Activated CD4-positive, alpha-beta T cell treated with anti-CD3 and anti-CD28 coated beads for 24 hours (primary cell): Measurements from ENCODE around the gene PMS1.
"Not testable (repeated sequence)": the region's sequence is repeated elsewhere in the genome, so short reads cannot be mapped to it uniquely, and the experiment has no call there.

Experiments used
- DNase-seq, 2 donors: peaks; one replicate each; pipeline ENCODE4 v3.0.0-alpha.2; 2020; ENCODE audit warnings: low read depth in 2 of 2

Gene PMS1

DNA sequence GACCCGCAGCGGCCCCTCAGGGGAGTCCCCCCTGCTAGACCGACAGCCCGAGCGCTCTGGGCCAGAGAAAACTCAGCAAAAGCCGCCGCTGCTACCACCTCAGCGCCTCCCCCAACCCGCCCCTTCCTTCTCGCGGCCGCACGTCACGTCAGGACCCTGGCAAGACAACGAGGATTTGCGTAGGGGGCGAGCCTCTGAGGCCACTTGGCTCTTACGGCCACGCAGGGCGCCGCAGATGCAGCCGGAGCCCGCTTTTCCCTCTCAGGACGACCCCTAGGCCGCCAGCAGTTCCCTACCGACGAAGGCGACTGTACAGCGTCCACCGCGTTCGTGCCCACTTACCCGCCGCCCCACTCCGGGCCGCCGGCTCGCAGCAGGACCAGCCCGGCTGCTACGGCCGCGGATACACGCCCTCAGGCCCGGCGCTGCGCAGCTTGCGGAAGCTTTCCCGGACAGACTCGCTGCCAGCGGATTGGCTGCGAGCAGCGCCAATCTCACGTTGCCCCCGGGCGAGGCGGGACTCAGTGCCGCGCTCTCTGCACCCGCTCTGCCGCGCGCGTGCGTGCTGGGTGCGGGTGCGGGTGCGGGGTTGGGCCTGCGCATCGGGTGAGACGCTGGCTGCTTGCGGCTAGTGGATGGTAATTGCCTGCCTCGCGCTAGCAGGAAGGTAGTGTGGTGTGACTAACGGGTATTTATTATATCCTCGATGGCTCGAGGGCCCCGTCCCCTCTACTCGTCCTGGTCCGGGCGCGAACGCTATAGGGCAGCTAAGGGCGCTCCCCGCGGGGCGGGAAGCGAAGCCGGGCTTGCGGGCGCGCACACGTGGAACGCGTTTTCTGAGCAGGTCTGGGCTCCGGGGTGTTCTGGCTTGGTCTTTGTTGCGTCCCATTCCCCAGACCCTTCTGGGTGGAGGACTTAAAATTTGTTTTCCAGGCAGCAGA, at the start of gene PMS1, which contains the start of gene ORMDL1:
TSS of gene PMS1 (plus strand) at position 524 of the 941 bp plus-strand sequence. CDS start 7,360 bp downstream, outside the sequence.
TSS of gene ORMDL1 (minus strand) at position 413 of the 941 bp plus-strand sequence. CDS start 1,744 bp downstream, outside the sequence.
- peak; percentile 87 to 89 for DNase-seq

DNA sequence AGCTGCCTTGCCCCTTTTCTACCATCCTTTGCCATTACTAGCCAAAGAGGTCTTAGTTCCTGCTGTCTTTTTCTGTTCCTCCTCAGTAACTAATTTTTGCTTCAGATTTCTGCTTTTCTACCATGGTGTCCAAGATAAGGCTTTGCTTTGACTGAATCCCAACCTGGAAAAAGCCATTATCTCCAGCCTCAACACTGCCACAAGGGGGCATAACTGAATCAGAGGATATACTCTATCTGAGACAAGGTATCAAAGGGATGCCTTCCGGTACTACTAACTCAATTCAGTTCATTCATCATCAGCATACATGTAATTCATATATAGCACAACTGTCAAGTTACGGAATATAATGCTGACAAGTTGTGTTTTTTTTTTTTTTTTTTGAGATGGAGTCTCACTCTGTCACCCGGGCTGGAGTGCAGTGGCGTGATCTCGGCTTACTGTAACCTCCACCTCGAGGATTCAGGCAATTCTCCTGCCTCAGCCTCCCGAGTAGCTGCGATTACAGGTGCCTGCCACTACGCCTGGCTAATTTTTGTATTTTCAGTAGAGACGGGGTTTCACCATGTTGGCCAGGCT, 33.1 kb upstream of the PMS1 start:
- DNase-seq: peak; percentile 13 to 16

DNA sequence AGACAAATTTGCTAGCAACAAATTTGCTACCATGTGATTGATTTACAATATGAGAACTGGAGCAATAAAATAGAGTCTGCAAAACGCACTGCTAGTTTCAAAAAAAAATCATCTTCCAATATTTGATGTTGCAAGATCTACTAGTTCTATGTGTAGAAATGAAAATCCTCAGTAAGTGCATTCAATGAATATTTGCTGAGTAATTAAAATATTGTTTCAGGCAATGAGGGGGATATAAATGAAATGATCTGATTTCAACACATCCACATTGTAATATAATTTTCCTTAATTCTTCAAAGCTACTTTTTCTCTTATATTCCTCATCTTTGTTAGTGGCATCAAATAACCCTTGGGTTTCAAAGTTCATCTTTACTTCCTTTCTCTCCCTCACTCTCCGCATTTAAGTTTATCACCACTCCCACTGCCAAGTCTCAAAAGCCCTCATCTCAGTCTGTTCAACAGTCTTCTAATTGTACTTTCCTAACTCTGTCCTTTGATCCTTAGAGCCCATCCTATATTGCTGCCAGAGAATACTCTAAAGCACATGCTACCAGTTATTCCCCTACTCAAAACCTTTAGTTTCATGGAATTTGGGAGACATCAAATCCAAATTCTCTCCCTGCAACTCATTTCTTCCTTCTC, 27.8 kb upstream of the PMS1 start:
- no peak for DNase-seq

DNA sequence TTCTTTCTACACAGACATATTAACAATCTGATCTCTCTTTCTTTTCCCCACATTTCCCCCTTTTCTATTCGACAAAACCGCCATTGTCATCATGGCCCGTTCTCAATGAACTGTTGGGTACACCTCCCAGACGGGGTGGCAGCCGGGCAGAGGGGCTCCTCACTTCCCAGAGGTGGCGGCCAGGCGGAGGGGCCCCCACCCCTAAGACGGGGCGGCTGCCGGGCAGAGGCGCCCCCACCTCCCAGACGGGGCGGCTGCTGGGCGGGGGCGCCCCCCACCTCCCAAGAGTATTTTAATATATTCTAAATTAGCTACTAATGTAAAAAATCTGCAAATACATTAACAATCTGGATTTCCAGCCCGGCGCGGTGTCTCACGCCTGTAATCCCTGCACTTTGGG, 24.1 kb upstream of the PMS1 start:
- not testable (repeated sequence) for DNase-seq

- DNase-seq: no peak
Observed at GRCh38 chr2:189762229-189762550, 22.1 kb upstream of the PMS1 start.

DNA sequence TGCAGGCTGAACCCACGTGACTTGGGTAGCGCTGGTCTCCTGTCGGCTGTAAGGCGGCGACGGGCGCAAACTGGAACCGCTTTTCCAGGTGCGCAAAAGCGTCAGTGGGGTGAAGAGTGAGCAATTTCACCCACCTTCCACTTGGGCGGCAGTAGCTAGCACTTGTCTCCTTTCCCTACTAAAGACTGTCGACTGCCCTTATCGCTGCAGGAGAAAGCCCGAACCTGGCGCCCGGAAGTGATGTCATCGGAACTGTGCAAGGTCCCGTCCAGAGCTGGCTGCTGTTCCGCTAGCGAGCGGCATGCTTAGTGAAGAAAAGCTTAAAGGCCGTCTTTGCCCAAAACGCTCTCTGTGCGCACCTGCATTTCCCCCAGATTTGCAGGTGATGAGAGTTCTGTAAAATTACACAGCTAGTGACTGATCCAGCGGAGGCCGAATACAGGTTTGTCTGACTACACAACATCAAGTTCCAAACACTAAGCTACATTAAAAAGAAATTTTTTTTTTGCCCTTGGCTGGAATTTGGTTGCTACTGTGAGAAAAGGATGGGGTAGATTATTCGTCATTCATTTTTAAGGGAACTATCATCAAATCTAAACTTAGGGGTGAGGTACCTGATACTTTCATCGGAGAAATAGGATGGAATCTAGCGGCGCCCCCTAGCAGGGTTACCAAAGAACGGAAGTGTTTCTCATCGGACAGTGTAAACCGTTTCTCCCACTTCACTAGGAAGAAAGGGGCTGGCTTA, 21.5 kb upstream of the PMS1 start, which contains the start of gene OSGEPL1:
TSS of gene OSGEPL1 (minus strand) at position 242 of the 748 bp plus-strand sequence. CDS start 1,152 bp downstream, outside the sequence.
- DNase-seq: peak; percentile 87 to 88

DNA sequence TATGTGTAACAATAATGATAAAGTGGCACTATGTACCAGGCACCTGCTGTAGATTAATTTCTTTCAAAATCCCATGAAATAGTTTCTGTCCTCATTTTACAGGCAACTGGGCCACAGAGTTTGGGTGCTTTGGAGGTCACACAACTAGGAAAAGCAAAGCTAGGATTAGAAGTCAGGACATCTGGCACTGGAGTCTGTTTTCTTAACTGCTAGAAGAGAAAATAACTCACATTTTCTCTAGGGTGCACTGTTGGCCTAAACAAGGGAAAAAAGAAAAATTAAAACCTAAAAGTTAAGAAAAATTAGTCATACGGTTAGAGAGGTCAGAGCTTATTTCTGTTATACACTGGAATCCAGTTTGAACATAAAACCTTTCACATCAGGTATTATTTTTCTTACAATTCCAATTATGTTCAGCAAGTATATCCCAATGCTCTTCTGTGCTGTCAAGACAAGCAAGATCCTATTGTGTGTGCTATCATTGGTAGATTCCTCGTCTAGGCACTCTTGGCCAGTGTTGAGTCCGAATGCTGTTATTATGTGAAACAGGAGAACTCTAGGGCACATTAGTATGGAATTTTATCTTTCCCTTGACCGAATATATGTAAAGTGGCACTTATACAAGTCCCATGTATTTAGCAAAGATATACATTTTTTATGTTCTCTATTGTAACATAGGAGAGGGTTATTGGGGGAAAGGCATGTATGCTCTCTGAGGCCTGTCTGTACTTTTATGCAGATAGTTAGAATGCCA, 20.2 kb upstream of the PMS1 start:
- no peak for DNase-seq

DNA sequence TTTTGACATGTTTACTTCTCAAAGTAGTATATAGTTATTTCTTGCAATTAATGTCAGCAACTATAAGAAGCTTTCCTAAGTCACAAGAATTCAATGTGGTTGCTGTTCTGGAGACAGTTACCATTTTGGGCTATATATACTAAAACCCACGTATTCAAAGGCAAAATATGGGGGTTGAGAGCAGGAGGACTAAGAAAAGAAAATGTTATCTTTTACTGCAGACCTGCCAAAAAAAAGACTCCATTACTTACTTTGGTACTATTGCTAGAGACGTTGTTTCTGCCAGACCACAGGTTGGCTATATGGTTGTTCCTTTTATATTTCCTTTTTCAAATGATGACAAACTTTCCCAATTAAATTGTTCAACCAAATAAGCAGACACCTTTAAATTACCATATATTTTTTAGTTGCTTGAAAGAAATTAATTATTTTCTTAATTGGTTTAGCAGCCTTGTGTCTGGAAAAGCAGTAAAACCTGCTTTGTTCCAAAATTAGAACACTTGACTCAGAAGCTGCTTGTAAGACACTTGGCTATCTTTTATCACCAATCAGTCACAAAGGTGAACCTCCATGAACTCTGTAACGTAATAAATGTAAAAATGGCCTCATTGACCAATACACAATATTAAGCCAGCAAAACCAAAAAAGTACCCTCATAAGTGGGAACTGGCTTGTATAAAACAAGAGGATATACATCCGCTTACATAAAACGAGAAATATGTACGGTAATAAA, 13.5 kb upstream of the PMS1 start:
- DNase-seq: no peak

DNA sequence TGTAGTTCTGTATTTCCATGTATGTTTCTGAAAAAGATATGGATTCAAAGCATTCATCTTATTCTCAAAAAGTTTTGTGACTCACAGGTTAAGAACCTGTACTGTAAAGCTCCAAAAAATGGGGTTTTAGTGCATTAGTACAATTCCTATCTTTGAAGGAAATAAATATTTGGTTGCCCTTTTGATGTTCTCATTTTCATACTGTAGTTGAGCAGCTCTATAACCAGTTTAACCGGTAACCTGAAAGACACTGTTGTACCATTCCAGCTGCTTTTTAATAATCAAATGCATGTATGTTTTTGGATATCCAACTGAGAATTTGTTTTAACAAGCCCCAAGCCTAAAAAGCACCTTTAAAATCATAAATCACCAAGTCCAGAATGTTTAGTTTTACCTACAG, 12.0 kb upstream of the PMS1 start:
- DNase-seq: no peak

DNA sequence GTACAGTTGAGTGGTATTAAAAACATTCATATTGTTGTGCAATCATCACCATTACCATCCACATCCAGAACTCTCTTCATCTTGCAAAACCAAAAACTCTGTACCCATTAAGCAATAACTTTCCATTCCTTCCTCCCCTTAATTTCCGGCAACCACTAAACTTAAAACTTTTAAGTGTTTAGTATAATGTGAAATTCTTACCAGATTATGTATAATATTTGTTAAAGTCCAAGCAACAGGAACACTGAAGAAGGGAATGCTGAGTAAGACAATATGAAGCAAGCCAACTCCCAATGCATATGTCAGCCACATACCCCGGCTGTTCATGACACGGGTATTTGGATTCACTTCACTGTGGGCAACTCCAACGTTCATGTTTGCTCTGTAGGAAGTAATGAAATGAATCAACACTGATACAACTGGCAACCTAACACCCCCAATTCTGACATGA, 2.0 kb upstream of the PMS1 start:
- DNase-seq: no peak

DNA sequence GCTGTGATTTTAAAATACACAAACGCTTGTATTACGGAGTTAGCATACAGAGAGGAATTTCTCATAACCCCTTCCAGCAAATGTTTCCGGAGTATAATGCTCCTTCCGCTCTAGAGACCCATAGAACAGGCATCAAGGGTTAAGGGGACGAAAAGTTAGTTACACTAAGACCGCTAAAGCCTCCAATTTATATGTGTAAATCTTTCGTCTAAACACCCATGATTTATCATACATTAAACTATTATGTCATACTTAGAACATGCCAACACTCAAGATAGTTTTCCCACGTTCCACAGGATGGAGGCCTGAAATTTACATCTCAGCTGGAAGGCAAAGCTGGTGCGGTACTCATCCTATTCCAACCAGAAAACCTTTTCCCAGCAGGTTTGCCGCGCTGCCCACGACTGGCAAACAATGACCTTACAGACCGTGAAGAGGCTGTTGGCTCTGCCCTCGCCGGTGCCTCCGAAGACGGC, 761 bp upstream of the PMS1 start:
- DNase-seq: no peak

DNA sequence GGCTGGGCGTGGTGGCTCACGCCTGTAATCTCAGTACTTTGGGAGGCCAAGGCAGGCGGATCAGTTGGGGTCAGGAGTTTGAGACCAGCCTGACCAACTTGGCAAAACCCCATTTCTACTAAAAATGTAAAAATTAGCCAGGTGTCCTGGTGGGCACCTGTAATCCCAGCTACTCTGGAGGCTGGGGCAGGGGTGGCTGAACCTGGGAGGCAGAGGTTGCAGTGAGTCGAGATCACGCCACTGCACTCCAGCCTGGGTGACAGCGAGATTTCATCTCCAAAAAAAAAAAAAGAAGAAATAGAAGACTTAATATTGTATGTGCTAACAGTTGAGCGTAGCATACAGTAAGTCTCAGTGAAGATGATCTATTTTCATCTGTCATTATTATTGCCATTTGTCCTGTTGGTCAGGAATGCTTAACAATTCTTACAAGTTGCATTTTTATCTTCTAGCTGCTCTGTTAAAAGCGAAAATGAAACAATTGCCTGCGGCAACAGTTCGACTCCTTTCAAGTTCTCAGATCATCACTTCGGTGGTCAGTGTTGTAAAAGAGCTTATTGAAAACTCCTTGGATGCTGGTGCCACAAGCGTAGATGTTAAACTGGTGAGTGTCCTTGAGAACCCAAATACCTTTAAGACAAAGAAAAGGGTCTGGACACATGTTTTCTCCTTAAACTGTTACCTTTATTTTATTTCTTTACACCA, 7.2 kb downstream of the PMS1 start:
- DNase-seq: no peak

DNA sequence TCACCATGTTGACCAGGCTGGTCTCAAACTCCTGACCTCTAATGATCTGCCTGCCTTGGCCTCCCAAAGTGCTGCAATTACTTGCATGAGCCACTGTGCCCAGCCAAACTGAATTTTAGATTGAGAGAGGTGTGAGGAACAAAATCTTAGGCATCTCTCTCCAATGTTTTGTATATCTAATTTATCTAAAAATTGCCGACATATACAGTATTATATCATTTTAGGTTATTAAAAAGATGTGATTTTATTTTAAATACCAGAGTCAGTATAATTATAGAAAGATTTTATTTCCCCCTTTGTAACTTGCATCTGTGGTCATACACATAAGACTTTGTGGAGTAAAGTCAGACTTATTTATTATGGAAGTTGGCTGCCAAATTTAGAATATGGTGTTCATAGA, 10.1 kb downstream of the PMS1 start:
- no peak for DNase-seq

DNA sequence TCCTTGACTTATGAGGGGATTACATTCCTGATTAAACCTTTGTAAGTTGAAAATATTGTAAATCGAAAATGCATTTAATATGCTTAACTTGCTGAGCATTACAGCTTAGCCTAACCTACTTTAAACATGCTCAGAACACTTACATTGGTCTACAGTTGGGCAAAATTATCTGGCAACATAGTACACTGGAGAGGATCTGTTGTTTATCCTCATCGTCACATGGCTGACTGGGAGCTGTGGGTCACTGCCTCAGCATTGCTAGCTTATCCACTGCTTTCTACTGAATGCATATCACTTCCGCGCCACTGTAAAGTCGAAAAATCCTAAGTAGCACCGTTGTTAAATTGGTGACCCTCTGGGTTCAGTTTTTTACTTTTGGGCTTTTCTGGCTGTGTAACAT, 13.7 kb downstream of the PMS1 start:
- DNase-seq: no peak

GRCh38 chr2:189798312-189799029, 14.2 kb downstream of the PMS1 start:
- DNase-seq: no peak

- no peak for DNase-seq
Observed at GRCh38 chr2:189799030-189799331, 14.7 kb downstream of the PMS1 start.

- DNase-seq: no peak
Observed at GRCh38 chr2:189799531-189799930, 15.3 kb downstream of the PMS1 start.

DNA sequence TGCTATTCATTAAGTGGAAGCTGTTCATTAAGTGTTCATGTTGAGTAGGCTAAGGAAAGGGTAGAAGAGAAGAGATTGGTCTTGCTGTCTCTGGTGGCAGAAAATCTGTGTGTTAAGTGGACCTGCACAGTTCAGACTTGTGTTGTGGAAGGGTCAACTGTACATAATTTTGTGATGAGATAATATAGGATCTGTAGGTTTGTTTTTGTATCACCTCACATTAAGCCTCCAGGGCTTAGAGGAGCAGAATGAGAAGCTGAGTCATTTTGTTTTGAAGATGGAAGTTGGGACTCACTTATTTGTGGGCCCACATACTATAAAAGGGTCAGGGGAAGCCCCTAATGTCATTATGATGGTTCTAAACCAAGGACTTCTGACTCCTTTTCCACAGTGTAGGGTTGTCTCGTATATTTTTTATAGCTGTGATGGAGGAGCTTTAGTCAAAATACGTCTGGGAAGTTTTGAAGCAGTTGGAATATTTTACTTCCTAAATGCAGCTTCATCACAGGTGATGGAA, 18.2 kb downstream of the PMS1 start:
- no peak for DNase-seq

GRCh38 chr2:189803431-189803830, 19.2 kb downstream of the PMS1 start:
- DNase-seq: no peak
